ENCODE data around the gene MAN1A1.
A peak's percentile ranks its signal among the peaks of the same experiment; 100 is the strongest.
"Not testable (repeated sequence)": the region's sequence is repeated elsewhere in the genome, so short reads cannot be mapped to it uniquely, and the experiment has no call there.

Gene MAN1A1

GRCh38 chr6:119171088-119171841 lies 178.3 kb downstream of the MAN1A1 start:
- no peak for DNase-seq (ENCODE audit: low spot score)

GRCh38 chr6:119170447-119171087 lies 179.0 kb downstream of the MAN1A1 start:
- no peak for DNase-seq (ENCODE audit: low spot score)

GRCh38 chr6:119170103-119170446 lies 179.5 kb downstream of the MAN1A1 start:
- DNase-seq (ENCODE audit: low spot score), result no peak

- DNase-seq (ENCODE audit: low spot score), result not testable (repeated sequence)
Observed at GRCh38 chr6:119169355-119169754, 180.2 kb downstream of the MAN1A1 start.

- no peak for DNase-seq (ENCODE audit: low spot score)
Observed at GRCh38 chr6:119166024-119166784, 183.4 kb downstream of the MAN1A1 start.

GRCh38 chr6:119163006-119163405 lies 186.6 kb downstream of the MAN1A1 start:
- no peak for DNase-seq (ENCODE audit: low spot score)

- no peak for DNase-seq (ENCODE audit: low spot score)
Observed at GRCh38 chr6:119162134-119162775, 187.3 kb downstream of the MAN1A1 start.

GRCh38 chr6:119161438-119161837 lies 188.1 kb downstream of the MAN1A1 start:
- DNase-seq (ENCODE audit: low spot score), result no peak

GRCh38 chr6:119160911-119161310 lies 188.7 kb downstream of the MAN1A1 start:
- no peak for DNase-seq (ENCODE audit: low spot score)

GRCh38 chr6:119158057-119158848 lies 191.3 kb downstream of the MAN1A1 start:
- DNase-seq (ENCODE audit: low spot score), result no peak

GRCh38 chr6:119157506-119157815 lies 192.1 kb downstream of the MAN1A1 start:
- no peak for DNase-seq (ENCODE audit: low spot score)

- DNase-seq (ENCODE audit: low spot score), result no peak
Observed at GRCh38 chr6:119156757-119157505, 192.6 kb downstream of the MAN1A1 start.

- DNase-seq (ENCODE audit: low spot score), result not testable (repeated sequence)
Observed at GRCh38 chr6:119156082-119156481, 193.5 kb downstream of the MAN1A1 start.

GRCh38 chr6:119152187-119152586 lies 197.4 kb downstream of the MAN1A1 start:
- DNase-seq (ENCODE audit: low spot score), result no peak

GRCh38 chr6:119148825-119149525 lies 200.6 kb downstream of the MAN1A1 start:
- DNase-seq (ENCODE audit: low spot score), result no peak

GRCh38 chr6:119148098-119148824 lies 201.3 kb downstream of the MAN1A1 start:
- peak; percentile 53 for DNase-seq (ENCODE audit: low spot score)

GRCh38 chr6:119147101-119148053 lies 202.2 kb downstream of the MAN1A1 start:
- DNase-seq (ENCODE audit: low spot score), result no peak

GRCh38 chr6:119145111-119145510 lies 204.4 kb downstream of the MAN1A1 start:
- DNase-seq (ENCODE audit: low spot score), result no peak

- no peak for DNase-seq (ENCODE audit: low spot score)
Observed at GRCh38 chr6:119142637-119143036, 206.9 kb downstream of the MAN1A1 start.

Measured in NAMALWA (cell line).